ENCODE results near the gene PTPRM. TPM values are rescaled to one million over a fixed set of nuclear protein-coding genes. Genes with fewer than 3 reads are reported as not detected.

Gene PTPRM
- total RNA-seq, 1 experiment from 2014 or later, result 45.6 TPM

DNA sequence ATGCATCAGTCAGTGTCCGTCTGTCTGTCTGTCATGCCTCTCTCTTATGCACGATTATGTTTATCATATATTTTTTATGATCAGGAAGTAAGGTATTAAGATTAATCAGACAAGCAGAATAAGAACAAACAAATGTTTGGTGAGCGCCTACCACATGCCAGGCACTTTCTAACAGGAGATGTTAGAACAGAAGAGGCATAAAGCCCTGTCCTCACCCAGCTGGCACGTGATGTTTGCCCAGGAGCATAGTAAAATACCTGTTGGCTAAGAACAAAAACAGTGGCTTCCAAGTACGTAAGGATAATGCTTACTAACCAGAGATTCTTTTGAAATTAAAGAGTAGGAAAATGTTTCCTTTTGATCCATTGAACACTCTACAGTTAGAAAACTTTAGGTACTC, 661.9 kb downstream of the PTPRM start:
- Histone ChIP-seq H2AFZ (ENCODE audit: low read length) (no peak overlapping the region), H3K4me2 (ENCODE audit: low read length) (no peak overlapping the region), H3K4me1 (ENCODE audit: insufficient read depth, low read length) (peaks cover 20% of the 10 kb centered on the region), H3K27ac (ENCODE audit: low read length) (no peak overlapping the region), H3K9me2 (replicated peaks; ENCODE audit: low read length) (no peaks in the 10 kb centered on the region), H3K9ac (ENCODE audit: low read length) (no peak overlapping the region), H4K20me1 (ENCODE audit: low read length) (no peaks in the 10 kb centered on the region), H3K9me3 (ENCODE audit: low read length) (no peaks in the 10 kb centered on the region; the same call in 1 of the 2 replicates), H3F3A (ENCODE audit: low read length, unreplicated experiment) (no peaks in the 10 kb centered on the region), H3K36me3 (ENCODE audit: low read depth, low read length) (0 out of 2 replicates have a peak, but pooled peaks cover 6% of the 10 kb centered on the region), H3K27me3 (ENCODE audit: low read length) (no peaks in the 10 kb centered on the region), H3K4me3 (ENCODE audit: low read length) (no peak overlapping the region), H3K79me2 (ENCODE audit: low read length) (no peaks in the 10 kb centered on the region)
- no TSS peak for BruUV-seq (replicated peaks)
- CTCF ChIA-PET, result no interaction called here
- POLR2A ChIA-PET (ENCODE audit: unreplicated experiment), result no interaction called here
- DNase-seq (no peak), ATAC-seq (peak; percentile 31; the same call in 1 of the 2 replicates)
- intact Hi-C loops (cut with micrococcal nuclease), result no loop called here
- no peak for TF ChIP-seq EZH2 (IDR thresholded peaks at IDR 0.05; ENCODE audit: low read length, unreplicated experiment)
- TF ChIP-seq EZH2phosphoT487 (IDR thresholded peaks at IDR 0.05; ENCODE audit: borderline replicate concordance, low read length), result no peak
- TF ChIP-seq, protein P1, sequence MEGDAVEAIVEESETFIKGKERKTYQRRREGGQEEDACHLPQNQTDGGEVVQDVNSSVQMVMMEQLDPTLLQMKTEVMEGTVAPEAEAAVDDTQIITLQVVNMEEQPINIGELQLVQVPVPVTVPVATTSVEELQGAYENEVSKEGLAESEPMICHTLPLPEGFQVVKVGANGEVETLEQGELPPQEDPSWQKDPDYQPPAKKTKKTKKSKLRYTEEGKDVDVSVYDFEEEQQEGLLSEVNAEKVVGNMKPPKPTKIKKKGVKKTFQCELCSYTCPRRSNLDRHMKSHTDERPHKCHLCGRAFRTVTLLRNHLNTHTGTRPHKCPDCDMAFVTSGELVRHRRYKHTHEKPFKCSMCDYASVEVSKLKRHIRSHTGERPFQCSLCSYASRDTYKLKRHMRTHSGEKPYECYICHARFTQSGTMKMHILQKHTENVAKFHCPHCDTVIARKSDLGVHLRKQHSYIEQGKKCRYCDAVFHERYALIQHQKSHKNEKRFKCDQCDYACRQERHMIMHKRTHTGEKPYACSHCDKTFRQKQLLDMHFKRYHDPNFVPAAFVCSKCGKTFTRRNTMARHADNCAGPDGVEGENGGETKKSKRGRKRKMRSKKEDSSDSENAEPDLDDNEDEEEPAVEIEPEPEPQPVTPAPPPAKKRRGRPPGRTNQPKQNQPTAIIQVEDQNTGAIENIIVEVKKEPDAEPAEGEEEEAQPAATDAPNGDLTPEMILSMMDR (conservative IDR thresholded peaks at IDR 0.05; ENCODE audit: low read depth, low read length), result no peak

- DNase-seq, result peak; percentile 71
- no TSS peak for BruUV-seq (replicated peaks)
- no peak overlapping the region for H3K4me3 ChIP-seq (ENCODE audit: low read length)
- no peaks in the 10 kb centered on the region for H3F3A ChIP-seq (ENCODE audit: low read length, unreplicated experiment)
- ATAC-seq, result peak; percentile 76
- H3K9me2 ChIP-seq (replicated peaks; ENCODE audit: low read length), result no peaks in the 10 kb centered on the region
- no peak overlapping the region for H3K4me2 ChIP-seq (ENCODE audit: low read length)
- TF ChIP-seq, protein P1 (conservative IDR thresholded peaks at IDR 0.05; ENCODE audit: low read depth, low read length), result no peak
- 0 out of 2 replicates have a peak, but pooled peaks cover 6% of the 10 kb centered on the region for H3K36me3 ChIP-seq (ENCODE audit: low read depth, low read length)
- H3K27me3 ChIP-seq (ENCODE audit: low read length), result no peaks in the 10 kb centered on the region
- POLR2A ChIA-PET (ENCODE audit: unreplicated experiment), result no interaction called here
- H3K79me2 ChIP-seq (ENCODE audit: low read length), result no peaks in the 10 kb centered on the region
- no peaks in the 10 kb centered on the region for H4K20me1 ChIP-seq (ENCODE audit: low read length)
- H3K27ac ChIP-seq (ENCODE audit: low read length), result no peak overlapping the region
- H3K4me1 ChIP-seq (ENCODE audit: insufficient read depth, low read length), result peaks cover 20% of the 10 kb centered on the region
- H3K9me3 ChIP-seq (ENCODE audit: low read length), result no peaks in the 10 kb centered on the region; the same call in 1 of the 2 replicates
- intact Hi-C loops (cut with micrococcal nuclease), result no loop called here
- CTCF ChIA-PET, result no interaction called here
- no peak overlapping the region for H3K9ac ChIP-seq (ENCODE audit: low read length)
- no peak overlapping the region for H2AFZ ChIP-seq (ENCODE audit: low read length)
Measured at GRCh38 chr18:8229787-8230186, 662.7 kb downstream of the PTPRM start.

DNA sequence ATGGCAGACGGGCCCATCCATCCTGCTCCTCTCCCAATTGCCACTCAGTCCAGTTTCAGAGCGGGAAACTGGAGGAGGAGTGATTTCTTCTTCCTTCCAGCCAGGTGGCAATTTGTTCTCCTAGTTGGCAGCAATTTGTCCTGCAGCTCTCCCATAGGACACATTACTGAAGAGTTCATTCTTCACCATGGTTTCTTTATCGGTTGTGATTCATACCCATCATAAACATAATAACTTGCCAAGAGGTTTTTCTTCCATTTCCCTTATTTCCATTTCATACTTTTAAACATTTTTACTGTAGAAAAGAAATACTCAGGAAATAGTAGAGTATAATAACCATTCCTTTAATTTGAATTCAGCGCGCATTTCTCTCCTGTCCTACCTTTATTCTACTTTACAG, 664.2 kb downstream of the PTPRM start:
- H3K4me3 ChIP-seq (ENCODE audit: low read length), result no peak overlapping the region
- no TSS peak for BruUV-seq (replicated peaks)

More for the DNA sequence above, 664.2 kb downstream of the PTPRM start:
- no peaks in the 10 kb centered on the region for H3F3A ChIP-seq (ENCODE audit: low read length, unreplicated experiment)
- H3K9me2 ChIP-seq (replicated peaks; ENCODE audit: low read length), result no peaks in the 10 kb centered on the region
- TF ChIP-seq EZH2 (IDR thresholded peaks at IDR 0.05; ENCODE audit: low read length, unreplicated experiment), result no peak
- TF ChIP-seq EZH2phosphoT487 (IDR thresholded peaks at IDR 0.05; ENCODE audit: borderline replicate concordance, low read length), result no peak
- TF ChIP-seq, protein P1 (conservative IDR thresholded peaks at IDR 0.05; ENCODE audit: low read depth, low read length), result no peak
- no peak overlapping the region for H2AFZ ChIP-seq (ENCODE audit: low read length)
- H3K79me2 ChIP-seq (ENCODE audit: low read length), result no peaks in the 10 kb centered on the region
- no peaks in the 10 kb centered on the region for H3K9me3 ChIP-seq (ENCODE audit: low read length)
- ATAC-seq, result no peak
- no peak overlapping the region for H3K4me2 ChIP-seq (ENCODE audit: low read length)
- peaks cover 20% of the 10 kb centered on the region for H3K4me1 ChIP-seq (ENCODE audit: insufficient read depth, low read length)
- CTCF ChIA-PET, result no interaction called here
- no peak overlapping the region for H3K27ac ChIP-seq (ENCODE audit: low read length)
- no peak for DNase-seq
- H4K20me1 ChIP-seq (ENCODE audit: low read length), result no peaks in the 10 kb centered on the region
- no peaks in the 10 kb centered on the region for H3K36me3 ChIP-seq (ENCODE audit: low read depth, low read length)
- POLR2A ChIA-PET (ENCODE audit: unreplicated experiment), result no interaction called here
- no peaks in the 10 kb centered on the region for H3K27me3 ChIP-seq (ENCODE audit: low read length)
- intact Hi-C loops (cut with micrococcal nuclease), result no loop called here
- no peak overlapping the region for H3K9ac ChIP-seq (ENCODE audit: low read length)
